ENCODE results near the gene IL23R. TPM values are rescaled to one million over a fixed set of nuclear protein-coding genes. Genes with fewer than 3 reads are reported as not detected.

The IL23R gene
- polyA plus RNA-seq, 1 donor (not counting 4 experiments of a cell fraction or from before 2014, with no cell fraction given) = not detected

DNA sequence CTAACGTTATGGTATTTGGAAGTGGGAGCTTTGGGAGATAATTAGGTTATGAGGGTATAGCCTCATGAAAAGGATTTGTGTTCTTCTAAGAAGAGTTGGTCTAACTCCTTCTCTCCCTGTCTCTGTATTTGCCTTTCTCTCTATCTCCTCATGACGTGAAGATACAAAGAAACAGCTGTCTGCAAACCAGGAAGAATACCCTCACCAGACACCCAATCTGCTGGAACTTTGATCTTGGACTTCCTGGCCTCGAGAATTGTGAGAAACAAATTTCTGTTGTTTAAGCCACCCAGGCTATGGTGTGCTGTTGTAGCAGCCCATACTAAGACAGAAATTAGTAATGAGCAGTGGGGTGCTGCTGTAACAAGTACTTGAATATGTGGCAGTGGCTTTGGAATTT lies 47.6 kb upstream of the IL23R start:
- Histone ChIP-seq H3K27ac (ENCODE audit: control insufficient read depth, insufficient read depth, low read length) (no peak overlapping the region), H3K27me3 (ENCODE audit: control insufficient read depth, extremely low read depth, insufficient read depth, low read length) (no peaks in the 10 kb centered on the region), H3K9me1 (ENCODE audit: control insufficient read depth, extremely low read depth, insufficient read depth, low read length) (no peaks in the 10 kb centered on the region), H3K36me3 (ENCODE audit: control insufficient read depth in 2 of 2, extremely low read depth in 1 of 2, insufficient read depth in 2 of 2, low read length in 2 of 2) (no peaks in the 10 kb centered on the region), H3K4me2 (ENCODE audit: control insufficient read depth, extremely low read depth, insufficient read depth, low read depth, low read length) (no peak overlapping the region), H3K9ac (ENCODE audit: control insufficient read depth, extremely low read depth, insufficient read depth, low read length) (no peak overlapping the region), H3K9me3 (ENCODE audit: control insufficient read depth, low read depth, low read length) (no peaks in the 10 kb centered on the region), H3K79me2 (ENCODE audit: control insufficient read depth, insufficient read depth, low read length) (no peaks in the 10 kb centered on the region), H3K4me1 (ENCODE audit: control insufficient read depth, extremely low read depth, insufficient read depth, low read length) (no peaks in the 10 kb centered on the region), H4K20me1 (ENCODE audit: control insufficient read depth, extremely low read depth, insufficient read depth, low read length) (no peaks in the 10 kb centered on the region), H3K4me3 (ENCODE audit: control insufficient read depth in 2 of 3, extremely low read depth in 1 of 3, insufficient read depth in 2 of 3, low read depth in 1 of 3, low read length in 3 of 3) (no peak overlapping the region), H2AFZ (ENCODE audit: control insufficient read depth, low read length) (no peak overlapping the region)
- TF ChIP-seq EZH2 (IDR thresholded peaks at IDR 0.05; ENCODE audit: low read length) = no peak
- TF ChIP-seq, protein P1, sequence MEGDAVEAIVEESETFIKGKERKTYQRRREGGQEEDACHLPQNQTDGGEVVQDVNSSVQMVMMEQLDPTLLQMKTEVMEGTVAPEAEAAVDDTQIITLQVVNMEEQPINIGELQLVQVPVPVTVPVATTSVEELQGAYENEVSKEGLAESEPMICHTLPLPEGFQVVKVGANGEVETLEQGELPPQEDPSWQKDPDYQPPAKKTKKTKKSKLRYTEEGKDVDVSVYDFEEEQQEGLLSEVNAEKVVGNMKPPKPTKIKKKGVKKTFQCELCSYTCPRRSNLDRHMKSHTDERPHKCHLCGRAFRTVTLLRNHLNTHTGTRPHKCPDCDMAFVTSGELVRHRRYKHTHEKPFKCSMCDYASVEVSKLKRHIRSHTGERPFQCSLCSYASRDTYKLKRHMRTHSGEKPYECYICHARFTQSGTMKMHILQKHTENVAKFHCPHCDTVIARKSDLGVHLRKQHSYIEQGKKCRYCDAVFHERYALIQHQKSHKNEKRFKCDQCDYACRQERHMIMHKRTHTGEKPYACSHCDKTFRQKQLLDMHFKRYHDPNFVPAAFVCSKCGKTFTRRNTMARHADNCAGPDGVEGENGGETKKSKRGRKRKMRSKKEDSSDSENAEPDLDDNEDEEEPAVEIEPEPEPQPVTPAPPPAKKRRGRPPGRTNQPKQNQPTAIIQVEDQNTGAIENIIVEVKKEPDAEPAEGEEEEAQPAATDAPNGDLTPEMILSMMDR (optimal IDR thresholded peaks at IDR 0.05 in 1 of 3, IDR thresholded peaks at IDR 0.05 in 1 of 3, conservative IDR thresholded peaks at IDR 0.05 in 1 of 3; ENCODE audit: extremely low read depth in 1 of 3, insufficient read depth in 2 of 3, low read length in 3 of 3) = no peak
- dilution Hi-C loops (cut with MboI; ENCODE audit: extremely low pct_ligation_motif_present, low sequenced_read_pairs) = no loop called here
- no peak for DNase-seq (ENCODE audit: low read depth, low spot score)
- FAIRE-seq = peak; percentile 29

DNA sequence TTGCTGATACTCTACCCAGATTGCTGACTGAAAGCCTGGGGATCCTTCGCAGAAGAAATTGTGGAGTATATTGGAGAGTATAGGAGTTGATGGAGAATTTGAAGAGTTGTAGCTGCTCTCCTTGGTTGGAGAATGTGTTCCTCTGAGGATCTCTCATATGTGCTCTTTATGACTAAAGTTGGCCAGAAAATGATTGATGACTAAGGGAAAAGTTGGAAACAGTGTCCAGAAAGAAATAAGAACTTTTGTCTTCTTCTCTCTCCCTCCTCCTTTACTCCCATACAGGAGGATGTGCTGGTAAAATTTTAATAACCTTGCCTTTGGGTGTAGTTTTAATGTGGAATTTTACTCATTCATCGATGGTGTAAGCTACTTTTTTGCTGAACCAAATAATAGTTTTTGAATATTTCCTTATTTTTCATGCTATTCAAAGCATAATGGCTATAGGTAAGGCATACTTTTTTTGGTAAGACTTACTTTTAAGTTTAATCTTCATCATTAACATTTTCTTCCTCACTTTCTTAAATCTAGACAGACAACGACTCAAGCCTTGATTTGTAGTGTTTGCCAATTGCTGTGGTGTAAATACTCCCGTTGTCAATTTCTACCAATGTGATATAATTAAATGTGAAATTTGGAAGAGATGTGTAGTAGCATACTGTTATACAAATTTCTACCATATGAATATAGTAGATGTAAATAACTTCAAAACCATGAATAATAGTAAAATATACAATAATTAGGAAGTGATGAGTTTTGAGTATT lies 45.2 kb upstream of the IL23R start:
- Histone ChIP-seq H3K36me3 (ENCODE audit: control insufficient read depth in 2 of 2, extremely low read depth in 1 of 2, insufficient read depth in 2 of 2, low read length in 2 of 2) (no peaks in the 10 kb centered on the region), H3K4me1 (ENCODE audit: control insufficient read depth, extremely low read depth, insufficient read depth, low read length) (peaks cover 6% of the 10 kb centered on the region), H3K27me3 (ENCODE audit: control insufficient read depth, extremely low read depth, insufficient read depth, low read length) (no peaks in the 10 kb centered on the region), H3K9ac (ENCODE audit: control insufficient read depth, extremely low read depth, insufficient read depth, low read length) (no peak overlapping the region), H3K79me2 (ENCODE audit: control insufficient read depth, insufficient read depth, low read length) (no peaks in the 10 kb centered on the region), H3K4me2 (ENCODE audit: control insufficient read depth, extremely low read depth, insufficient read depth, low read depth, low read length) (no peak overlapping the region), H3K9me3 (ENCODE audit: control insufficient read depth, low read depth, low read length) (no peaks in the 10 kb centered on the region), H3K9me1 (ENCODE audit: control insufficient read depth, extremely low read depth, insufficient read depth, low read length) (no peaks in the 10 kb centered on the region), H3K4me3 (ENCODE audit: control insufficient read depth in 2 of 3, extremely low read depth in 1 of 3, insufficient read depth in 2 of 3, low read depth in 1 of 3, low read length in 3 of 3) (no peak overlapping the region), H4K20me1 (ENCODE audit: control insufficient read depth, extremely low read depth, insufficient read depth, low read length) (no peaks in the 10 kb centered on the region), H2AFZ (ENCODE audit: control insufficient read depth, low read length) (no peak overlapping the region), H3K27ac (ENCODE audit: control insufficient read depth, insufficient read depth, low read length) (no peak overlapping the region)
- TF ChIP-seq, protein P1 (optimal IDR thresholded peaks at IDR 0.05 in 1 of 3, IDR thresholded peaks at IDR 0.05 in 1 of 3, conservative IDR thresholded peaks at IDR 0.05 in 1 of 3; ENCODE audit: extremely low read depth in 1 of 3, insufficient read depth in 2 of 3, low read length in 3 of 3) = no peak
- TF ChIP-seq EZH2 (IDR thresholded peaks at IDR 0.05; ENCODE audit: low read length) = no peak
- DNase-seq (ENCODE audit: low read depth, low spot score) (no peak), FAIRE-seq (no peak)
- dilution Hi-C loops (cut with MboI; ENCODE audit: extremely low pct_ligation_motif_present, low sequenced_read_pairs) = no loop called here
